Measurements from ENCODE around the gene CILP2. TPM values are rescaled to one million over a fixed set of nuclear protein-coding genes. Genes with fewer than 3 reads are reported as not detected.

CILP2 gene
- polyA plus RNA-seq, 1 of the 3 experiments (the other 2 are of a cell fraction) = 1.9 TPM

GRCh38 chr19:19534556-19535265, 3.4 kb upstream of the CILP2 start:
- Histone ChIP-seq H2AFZ (ENCODE audit: low read depth) (no peak overlapping the region), H3F3A (replicated peaks; ENCODE audit: insufficient read depth) (peaks cover 14% of the 10 kb centered on the region), H3K9ac (no peak overlapping the region), H3K79me2 (ENCODE audit: insufficient read depth) (no peaks in the 10 kb centered on the region), H3K27ac (ENCODE audit: low read depth in 2 of 2, low read length in 1 of 2) (no peak overlapping the region), H3K27me3 (ENCODE audit: insufficient read depth) (no peaks in the 10 kb centered on the region), H3K9me3 (no peaks in the 10 kb centered on the region), H4K20me1 (ENCODE audit: insufficient read depth) (no peaks in the 10 kb centered on the region; the same call in 1 of the 2 replicates), H3K4me1 (ENCODE audit: control insufficient read depth in 1 of 2, insufficient read depth in 2 of 2, low read depth in 1 of 2, low read length in 1 of 2) (peaks cover 0 to 17% of the 10 kb centered on the region in 2 experiments; a peak in 1 of 4 replicates), H3K4me2 (no peak overlapping the region), H3K36me3 (replicated peaks in 1 of 2; ENCODE audit: control insufficient read depth in 1 of 2, insufficient read depth in 2 of 2, low read length in 1 of 2) (no peaks in the 10 kb centered on the region), H3K4me3 (ENCODE audit: low read depth in 2 of 2, low read length in 1 of 2) (no peak overlapping the region), H3K9me2 (no peaks in the 10 kb centered on the region)
- no peak for TF ChIP-seq ELF1 (IDR thresholded peaks at IDR 0.05)
- TF ChIP-seq IRF3 (IDR thresholded peaks at IDR 0.05; ENCODE audit: low read depth, low read length) = no peak
- no peak for TF ChIP-seq USF2 (IDR thresholded peaks at IDR 0.05; ENCODE audit: borderline replicate concordance, low read depth, low read length)
- no peak for TF ChIP-seq SIN3A (IDR thresholded peaks at IDR 0.05; ENCODE audit: borderline replicate concordance, low read depth, low read length)
- WGBS (ENCODE audit: low lambda C conversion rate) = 92% methylated on average over 17 of the region's 27 CpGs
- POLR2A ChIA-PET = no interaction called here
- no peak for DNase-seq
- CTCF ChIA-PET = interaction anchor here (1.7 to 15.3 kb wide), 2 partner anchors 19 to 109 kb away, joined by 21 to 258 read pairs; partner anchors contain the start of gene GMIP

GRCh38 chr19:19535311-19536191, 2.5 kb upstream of the CILP2 start:
- no peaks in the 10 kb centered on the region for H3K27me3 ChIP-seq (ENCODE audit: insufficient read depth)
- H3F3A ChIP-seq (replicated peaks; ENCODE audit: insufficient read depth) = peaks cover 14% of the 10 kb centered on the region
- TF ChIP-seq PBX3 (IDR thresholded peaks at IDR 0.05) (no peak), CHD2 (IDR thresholded peaks at IDR 0.05; ENCODE audit: low read length, partially characterized antibody) (no peak)
- no peak overlapping the region for H3K4me2 ChIP-seq
- H3K9me2 ChIP-seq = no peaks in the 10 kb centered on the region
- no peaks in the 10 kb centered on the region for H3K36me3 ChIP-seq (replicated peaks in 1 of 2; ENCODE audit: control insufficient read depth in 1 of 2, insufficient read depth in 2 of 2, low read length in 1 of 2)
- peaks cover 0 to 17% of the 10 kb centered on the region in 2 experiments; a peak in 1 of 4 replicates for H3K4me1 ChIP-seq (ENCODE audit: control insufficient read depth in 1 of 2, insufficient read depth in 2 of 2, low read depth in 1 of 2, low read length in 1 of 2)
- CTCF ChIA-PET = interaction anchor here (1.7 to 15.3 kb wide), 2 partner anchors 18 to 109 kb away, joined by 21 to 258 read pairs; partner anchors contain the start of gene GMIP
- DNase-seq = no peak
- H3K27ac ChIP-seq (ENCODE audit: low read depth in 2 of 2, low read length in 1 of 2) = no peak overlapping the region
- POLR2A ChIA-PET = no interaction called here
- H2AFZ ChIP-seq (ENCODE audit: low read depth) = no peak overlapping the region
- no peaks in the 10 kb centered on the region for H3K79me2 ChIP-seq (ENCODE audit: insufficient read depth)
- no peaks in the 10 kb centered on the region for H3K9me3 ChIP-seq
- no peaks in the 10 kb centered on the region; the same call in 1 of the 2 replicates for H4K20me1 ChIP-seq (ENCODE audit: insufficient read depth)
- H3K9ac ChIP-seq = no peak overlapping the region
- WGBS (ENCODE audit: low lambda C conversion rate) = 96% methylated on average over 13 of the region's 34 CpGs
- H3K4me3 ChIP-seq (ENCODE audit: low read depth in 2 of 2, low read length in 1 of 2) = no peak overlapping the region
